Activated CD4-positive, CD25-positive, alpha-beta regulatory T cell (primary cell): ENCODE data around the gene UBAP2L.
"Not testable (repeated sequence)": the region's sequence is repeated elsewhere in the genome, so short reads cannot be mapped to it uniquely, and the experiment has no call there.

Experiments
- DNase-seq, 4 experiments: peaks; one replicate each; lab custom pipeline; 2025; lab: John Stamatoyannopoulos, UW

The UBAP2L gene

GRCh38 chr1:154312229-154313065, 91.7 kb downstream of the UBAP2L start:
- not testable (repeated sequence) for DNase-seq

- DNase-seq = no peak
Observed at GRCh38 chr1:154313066-154313356, 92.3 kb downstream of the UBAP2L start.

- not testable (repeated sequence) for DNase-seq
Observed at GRCh38 chr1:154314226-154314625, 93.5 kb downstream of the UBAP2L start.

GRCh38 chr1:154316704-154317103, 95.9 kb downstream of the UBAP2L start:
- DNase-seq = no peak

GRCh38 chr1:154318386-154318785, 97.6 kb downstream of the UBAP2L start:
- DNase-seq = no peak
